Lower leg skin (tissue), 4 donors: ENCODE data around the gene FRMD1. TPM values are rescaled to one million over a fixed set of nuclear protein-coding genes. Genes with fewer than 3 reads are reported as not detected.

Source experiments
- DNase-seq, 2 donors: peaks; one replicate each; pipeline ENCODE4 v3.0.0-alpha.2; 2019; ENCODE audit warnings: low spot score in 2 of 2
- H3K4me3 ChIP-seq: fragments of 200-600 bp; sonication (generic); 2 replicates; pipeline ENCODE4 v1.5.1; 2017; ENCODE audit warnings: mild to moderate bottlenecking, low read depth; ENCODE audit not compliant: poor library complexity, severe bottlenecking
- POLR2A ChIP-seq, 2 donors: fragments of 450-650 bp; IDR thresholded peaks; one replicate each; pipeline ENCODE4 v1.6.1; 2016 to 2017; ENCODE audit warnings: antibody characterized with exemption in 2 of 2, mild to moderate bottlenecking in 1 of 2, moderate library complexity in 1 of 2
- WGBS, 2 donors: methylation state at CpG; one replicate each; pipeline ENCODE4 v1.1.5; 2018; 5-methylcytosine and 5-hydroxymethylcytosine counted together
- intact Hi-C: fragments of 100-400 bp; cut with DNase I; formaldehyde crosslinking; loops from one replicate; pipeline ENCODE4 v1.15.0; 2023; ENCODE audit warnings: low total_unique reads
- total RNA-seq, 4 donors: library from RNA; depleted of rRNA; stranded (reverse); fragments of >200 nt; gene quantifications; one replicate each; pipeline ENCODE4 v1.1.0, GENCODE V29; 2016
- TF ChIP-seq, protein P1 (sequence below), 3 donors: fragments of 450-650 bp; IDR thresholded peaks; one replicate each; pipeline ENCODE4 v1.5.1; 2016; ENCODE audit warnings: antibody characterized with exemption in 3 of 3, mild to moderate bottlenecking in 3 of 3, moderate library complexity in 2 of 3

The FRMD1 gene
- total RNA-seq, 4 donors from 2014 or later, result 0.32 to 1.2 (median 0.72) TPM

DNA sequence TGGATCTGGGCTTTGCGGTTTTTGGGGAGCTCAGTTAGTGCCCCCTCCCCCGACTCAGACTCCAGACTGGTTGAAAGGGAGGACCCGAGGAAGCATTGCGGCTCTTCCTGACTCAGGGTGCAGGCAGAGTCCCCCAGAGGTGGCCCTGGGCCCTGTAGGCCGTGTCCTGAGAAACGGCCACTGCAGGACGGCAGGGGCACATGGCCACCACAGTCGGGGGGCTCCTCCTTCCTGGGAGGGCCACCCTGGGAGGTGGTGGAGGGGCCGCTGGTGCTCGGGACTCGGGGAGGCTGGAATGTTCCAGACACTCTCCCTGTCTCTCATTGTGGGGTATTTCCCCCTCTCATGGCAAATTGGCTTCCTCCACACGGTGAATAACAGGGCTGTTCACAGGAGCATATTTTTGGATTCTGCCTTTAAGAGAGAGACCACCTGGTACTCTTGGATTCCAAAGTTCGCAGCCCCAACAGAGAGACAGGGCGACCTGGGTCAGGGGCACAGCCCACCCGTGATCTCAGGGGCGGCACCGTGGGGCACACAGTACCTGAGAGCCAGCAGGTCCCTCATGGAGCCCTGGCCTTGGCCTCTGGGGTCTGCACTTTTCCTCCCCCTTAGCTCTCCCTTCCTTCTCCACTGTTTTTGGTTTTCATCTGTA is 35.7 kb downstream of the FRMD1 start:
- no peak for DNase-seq
- intact Hi-C loops, result no loop called here
- TF ChIP-seq, protein P1, sequence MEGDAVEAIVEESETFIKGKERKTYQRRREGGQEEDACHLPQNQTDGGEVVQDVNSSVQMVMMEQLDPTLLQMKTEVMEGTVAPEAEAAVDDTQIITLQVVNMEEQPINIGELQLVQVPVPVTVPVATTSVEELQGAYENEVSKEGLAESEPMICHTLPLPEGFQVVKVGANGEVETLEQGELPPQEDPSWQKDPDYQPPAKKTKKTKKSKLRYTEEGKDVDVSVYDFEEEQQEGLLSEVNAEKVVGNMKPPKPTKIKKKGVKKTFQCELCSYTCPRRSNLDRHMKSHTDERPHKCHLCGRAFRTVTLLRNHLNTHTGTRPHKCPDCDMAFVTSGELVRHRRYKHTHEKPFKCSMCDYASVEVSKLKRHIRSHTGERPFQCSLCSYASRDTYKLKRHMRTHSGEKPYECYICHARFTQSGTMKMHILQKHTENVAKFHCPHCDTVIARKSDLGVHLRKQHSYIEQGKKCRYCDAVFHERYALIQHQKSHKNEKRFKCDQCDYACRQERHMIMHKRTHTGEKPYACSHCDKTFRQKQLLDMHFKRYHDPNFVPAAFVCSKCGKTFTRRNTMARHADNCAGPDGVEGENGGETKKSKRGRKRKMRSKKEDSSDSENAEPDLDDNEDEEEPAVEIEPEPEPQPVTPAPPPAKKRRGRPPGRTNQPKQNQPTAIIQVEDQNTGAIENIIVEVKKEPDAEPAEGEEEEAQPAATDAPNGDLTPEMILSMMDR (IDR thresholded peaks at IDR 0.05), result no peak
- TF ChIP-seq POLR2A (IDR thresholded peaks at IDR 0.05), result no peak
- WGBS, 2 donors, result 93% methylated on average over 16 to 17 of the region's 17 CpGs
- no peak overlapping the region for H3K4me3 ChIP-seq

DNA sequence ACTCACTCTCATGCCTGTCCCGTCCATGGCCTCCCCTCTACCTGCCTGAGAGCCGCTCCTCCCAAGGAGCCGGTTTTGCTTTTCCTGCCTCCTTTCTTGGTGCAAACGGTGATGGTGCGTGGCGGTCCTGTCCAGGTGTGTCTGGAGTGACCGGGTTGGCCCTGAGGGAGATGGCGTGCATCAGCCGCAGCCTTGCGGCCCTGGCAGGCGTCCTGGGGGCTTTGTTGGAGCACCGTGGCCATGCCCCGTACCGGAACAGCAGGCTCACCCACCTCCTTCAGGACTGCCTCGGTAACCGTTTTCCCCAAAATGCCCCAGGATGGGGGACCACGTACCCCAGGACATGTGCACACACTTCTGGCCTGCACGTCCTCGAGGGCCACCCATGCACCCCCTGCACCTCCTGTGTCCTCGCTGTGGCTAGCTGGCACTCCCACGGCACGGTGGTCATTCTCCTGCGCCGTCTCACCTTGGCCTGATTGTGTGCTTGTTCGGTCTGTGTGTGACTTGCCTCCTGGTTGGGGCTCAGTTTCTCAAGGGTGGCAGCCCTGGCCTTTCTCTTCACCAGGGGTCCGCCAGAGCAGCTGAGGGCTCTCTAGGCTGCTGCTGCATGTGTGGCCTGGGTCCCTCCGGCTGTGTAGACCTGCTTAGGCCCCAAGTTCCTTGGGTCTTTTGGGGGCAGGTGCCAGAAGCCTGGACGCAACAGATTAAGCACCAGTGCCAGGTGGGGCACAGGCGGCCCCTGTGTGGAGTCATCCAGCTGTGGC is 36.4 kb downstream of the FRMD1 start:
- WGBS, 2 donors, result 93 to 98% methylated on average over 26 to 29 of the region's 29 CpGs
- TF ChIP-seq, protein P1 (IDR thresholded peaks at IDR 0.05), result no peak
- no peak for TF ChIP-seq POLR2A (IDR thresholded peaks at IDR 0.05)
- peak in 1 of 2 donors; percentile 76 for DNase-seq
- H3K4me3 ChIP-seq, result no peak overlapping the region
- intact Hi-C loops, result no loop called here

DNA sequence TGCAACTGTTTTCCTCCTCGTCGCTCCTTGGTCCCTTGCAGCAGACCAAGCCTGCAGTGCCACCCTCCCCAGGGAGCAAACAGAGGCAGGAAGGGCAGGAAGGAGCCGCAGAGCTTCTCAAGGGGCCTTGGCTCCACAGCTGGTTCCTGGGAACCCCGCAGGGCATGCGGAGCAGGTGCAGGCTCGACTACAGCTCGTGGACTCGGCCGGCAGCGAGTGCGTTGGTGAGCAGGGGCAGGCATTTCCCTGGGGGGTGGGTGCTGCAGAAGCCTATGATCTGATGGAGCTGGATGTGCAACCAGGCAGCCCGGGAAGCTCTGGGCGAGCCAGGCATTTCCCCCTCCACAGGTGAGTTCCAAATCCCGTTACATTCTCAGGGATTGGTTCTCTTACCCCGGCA is 37.1 kb downstream of the FRMD1 start:
- H3K4me3 ChIP-seq, result no peak overlapping the region
- no peak for TF ChIP-seq POLR2A (IDR thresholded peaks at IDR 0.05)
- TF ChIP-seq, protein P1 (IDR thresholded peaks at IDR 0.05), result no peak
- intact Hi-C loops, result no loop called here
- WGBS, 2 donors, result 83 to 85% methylated on average over 10 to 15 of the region's 15 CpGs
- DNase-seq, result peak in 1 of 2 donors; percentile 84

DNA sequence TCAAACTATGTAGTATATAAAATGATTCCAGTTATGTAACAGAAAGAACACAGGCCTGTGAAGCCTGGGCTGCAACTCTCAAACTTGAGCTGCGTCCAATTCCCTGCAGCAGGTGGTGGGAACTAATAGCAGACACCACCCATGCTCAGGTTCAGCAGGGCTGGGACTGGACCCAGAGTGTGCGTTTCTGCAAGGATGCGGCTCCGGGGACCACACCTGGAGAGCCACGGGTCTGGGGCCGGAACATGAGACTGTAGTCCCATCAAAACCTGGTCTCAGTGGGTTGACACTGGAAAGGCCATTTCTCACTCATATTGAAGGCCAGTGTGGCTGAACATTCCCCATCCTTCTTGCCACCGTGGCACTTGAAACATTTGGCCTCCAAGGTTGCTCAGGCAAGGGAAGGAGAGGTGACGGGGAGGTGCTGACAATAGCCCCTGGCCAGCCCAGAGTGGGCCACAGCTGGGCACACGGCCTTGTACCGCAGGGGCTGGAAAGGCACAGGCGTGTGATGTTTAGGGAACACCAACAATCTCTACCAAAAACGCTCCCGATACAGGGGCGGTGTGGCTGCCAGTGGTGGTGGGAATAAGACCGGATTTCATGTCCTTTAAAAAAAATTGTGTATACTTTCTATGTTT is 38.0 kb downstream of the FRMD1 start:
- H3K4me3 ChIP-seq, result no peak overlapping the region
- intact Hi-C loops, result no loop called here
- WGBS, 2 donors, result 87 to 93% methylated on average over 12 to 15 of the region's 15 CpGs
- no peak for TF ChIP-seq POLR2A (IDR thresholded peaks at IDR 0.05)
- TF ChIP-seq, protein P1 (IDR thresholded peaks at IDR 0.05), result no peak
- DNase-seq, result peak in 1 of 2 donors; percentile 79

DNA sequence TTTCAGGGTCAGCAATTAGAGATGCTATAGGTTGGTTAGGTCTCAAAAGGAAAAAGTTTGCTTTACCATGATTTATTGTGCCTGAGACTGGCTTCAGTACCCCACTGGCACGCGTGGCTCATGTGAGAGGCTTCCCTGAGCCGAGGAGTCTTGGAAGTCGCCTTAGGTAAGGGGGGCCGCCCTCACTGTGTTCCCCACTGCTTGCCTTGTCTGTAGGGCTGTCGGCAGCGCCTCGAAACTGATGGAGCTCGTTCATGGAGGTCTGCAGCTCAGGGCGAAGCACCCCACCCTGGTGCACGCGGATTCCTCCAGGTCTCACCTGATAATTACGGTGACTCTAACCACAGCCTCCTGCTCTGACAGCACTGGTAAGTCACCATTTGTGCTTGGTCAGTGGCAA is 39.2 kb downstream of the FRMD1 start:
- intact Hi-C loops, result no loop called here
- peak in 1 of 2 donors; percentile 77 for DNase-seq
- TF ChIP-seq, protein P1 (IDR thresholded peaks at IDR 0.05), result no peak

More for the DNA sequence above, 39.2 kb downstream of the FRMD1 start:
- H3K4me3 ChIP-seq, result no peak overlapping the region
- 84 to 91% methylated on average over 13 of the region's 13 CpGs for WGBS, 2 donors
